GM12878 (cell line): ENCODE measurements around the gene IFRD1. TPM values are rescaled to one million over a fixed set of nuclear protein-coding genes. Genes with fewer than 3 reads are reported as not detected.

ENCODE experiments used
- CREB1 ChIP-seq: IDR thresholded peaks from 2 replicates; pipeline ENCODE4 v1.6.1; 2012; ENCODE audit warnings: low read depth, mild to moderate bottlenecking, inconsistent platforms
- GATAD2B ChIP-seq: fragments of 450-650 bp; conservative IDR thresholded peaks from 2 replicates; pipeline ENCODE4 v1.6.1; 2017; ENCODE audit warnings: low read depth, mild to moderate bottlenecking, moderate library complexity
- HDAC6 ChIP-seq: fragments of 200-600 bp; sonication (generic); IDR thresholded peaks from one replicate; pipeline ENCODE4 v1.8.0; 2017; ENCODE audit warnings: antibody characterized with exemption; ENCODE audit not compliant: unreplicated experiment
- KLF5 ChIP-seq: fragments of 450-650 bp; IDR thresholded peaks from 2 replicates; pipeline ENCODE4 v1.6.1; 2014; ENCODE audit warnings: mild to moderate bottlenecking; ENCODE audit not compliant: partially characterized antibody
- MEF2B ChIP-seq: fragments of 450-650 bp; IDR thresholded peaks from 2 replicates; pipeline ENCODE4 v1.6.1; 2018; ENCODE audit warnings: mild to moderate bottlenecking, moderate library complexity; ENCODE audit not compliant: partially characterized antibody, poor library complexity, severe bottlenecking
- MXI1 ChIP-seq: fragments of 150-350 bp; IDR thresholded peaks from 2 replicates; pipeline ENCODE4 v1.6.1; 2011; ENCODE audit warnings: low read depth, mild to moderate bottlenecking, inconsistent platforms, low read length, improper control_type of control experiment
- NR2C1 ChIP-seq: fragments of 450-650 bp; IDR thresholded peaks from 2 replicates; pipeline ENCODE4 v1.6.1; 2017; ENCODE audit warnings: antibody characterized with exemption, mild to moderate bottlenecking, moderate library complexity
- NRF1 ChIP-seq: conservative IDR thresholded peaks from 2 replicates; pipeline ENCODE4 v1.6.1; 2011; ENCODE audit warnings: mild to moderate bottlenecking, low read depth, low read length, improper control_type of control experiment
- POLR2A ChIP-seq: IDR thresholded peaks from 2 replicates; pipeline ENCODE4 v1.6.1; 2011; ENCODE audit warnings: low read depth, mild to moderate bottlenecking, low read length
- SRF ChIP-seq, 2 experiments: IDR thresholded peaks; 2 replicates each; pipeline ENCODE4 v1.6.1; 2011; ENCODE audit warnings: low read depth in 2 of 2, low read length in 2 of 2, mild to moderate bottlenecking in 1 of 2, moderate library complexity in 1 of 2
- YY1 ChIP-seq: IDR thresholded peaks from 2 replicates; pipeline ENCODE4 v1.6.1; 2011; ENCODE audit warnings: low read depth, mild to moderate bottlenecking, low read length
- polyA plus RNA-seq, 11 experiments: library from polyadenylated mRNA; depleted of rRNA in 4 of 11; unstranded in 6 of 11; stranded (reverse) in 5 of 11; fragments of >200 nt; fragmentation: Nextera tagmentation in 4 of 11; fragmentation: Illumina TruSeq in 1 of 11; extraction: Ambion mirVana in 4 of 11; extraction: Trizol in 1 of 11; gene quantifications; 1 replicate in 1 of 11; 2 replicates in 10 of 11; pipeline versions ENCODE4 v1.2.1 to v1.2.3, GENCODE V29; 2011 to 2016; ENCODE audit warnings: inconsistent platforms in 2 of 11, missing spikeins in 2 of 11, low read depth in 1 of 11
- total RNA-seq, 4 experiments: library from RNA; depleted of rRNA in 3 of 4; stranded (reverse); fragments of >200 nt in 3 of 4; fragmentation: Illumina TruSeq in 1 of 4; extraction: Trizol in 1 of 4; gene quantifications; 2 replicates each; pipeline versions ENCODE4 v1.2.1 to v1.2.3, GENCODE V29; 2013 to 2021
- TF ChIP-seq, protein P1 (sequence below): fragments of 450-650 bp; IDR thresholded peaks from 2 replicates; pipeline ENCODE4 v1.6.1; 2018; ENCODE audit warnings: mild to moderate bottlenecking, low read depth, moderate library complexity; ENCODE audit not compliant: partially characterized antibody
- TF ChIP-seq, protein P2 (sequence below): IDR thresholded peaks from 2 replicates; pipeline ENCODE4 v1.6.1; 2011; ENCODE audit warnings: low read depth, mild to moderate bottlenecking, low read length, moderate library complexity, borderline replicate concordance; ENCODE audit errors: extremely low read depth
- TF ChIP-seq, protein P3 (sequence below): fragments of 450-650 bp; IDR thresholded peaks from 2 replicates; pipeline ENCODE4 v1.6.1; 2017; ENCODE audit warnings: mild to moderate bottlenecking
- TF ChIP-seq, protein P4 (sequence below): fragments of 450-650 bp; formaldehyde crosslinking; IDR thresholded peaks from 2 replicates; pipeline ENCODE4 v1.4.0; 2020; ENCODE audit warnings: mild to moderate bottlenecking, moderate library complexity
- TF ChIP-seq, protein P5 (sequence below): IDR thresholded peaks from 2 replicates; pipeline ENCODE4 v1.6.1; 2012; ENCODE audit warnings: mild to moderate bottlenecking, low read depth, low read length

IFRD1 gene
- total and polyA plus RNA-seq, 10 of the 15 experiments (the other 5 are each of a cell fraction or from before 2014, with no cell fraction given) = 9.6 to 31.1 (median 19.9) TPM

DNA sequence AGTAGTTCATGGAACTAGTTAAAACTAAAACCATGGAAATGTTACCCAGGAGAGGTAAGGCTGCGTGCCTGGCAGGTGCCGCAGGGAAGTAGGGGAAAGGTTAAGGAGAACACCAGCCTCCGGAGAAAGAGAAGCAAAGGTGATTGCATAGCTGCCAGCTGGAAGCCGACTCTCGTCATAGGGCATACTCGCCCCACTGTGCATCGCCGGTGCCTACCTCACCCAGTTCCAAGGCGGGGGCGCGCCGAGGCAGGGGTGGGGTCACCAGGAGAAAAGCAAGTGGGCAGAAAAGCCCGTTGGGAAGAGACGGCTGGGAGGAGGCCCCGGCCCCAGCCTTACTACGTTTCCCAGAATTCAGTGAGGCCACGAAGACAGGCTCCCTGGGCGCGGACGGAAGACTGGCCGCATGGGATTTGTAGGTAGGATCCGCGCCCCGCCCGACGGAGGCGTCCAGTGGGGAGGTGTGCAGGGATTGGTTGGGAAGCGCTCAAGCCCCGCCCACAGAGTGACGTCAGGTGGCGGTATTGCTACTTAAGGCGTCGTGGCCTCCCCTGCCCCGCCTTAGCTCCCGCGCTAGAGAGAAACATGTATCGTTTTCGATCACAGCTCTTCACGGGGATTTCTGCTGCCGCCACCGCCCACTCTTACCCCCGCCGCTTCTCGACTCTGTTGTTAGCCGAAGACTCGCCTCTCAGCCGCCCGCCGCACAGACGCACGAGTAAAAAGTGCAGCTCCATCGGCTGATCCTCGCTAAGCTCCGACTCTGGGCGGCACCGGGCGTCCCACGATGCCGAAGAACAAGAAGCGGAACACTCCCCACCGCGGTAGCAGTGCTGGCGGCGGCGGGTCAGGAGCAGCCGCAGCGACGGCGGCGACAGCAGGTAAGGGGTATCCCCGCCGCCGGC, at the start of gene IFRD1 (continued):
- TF ChIP-seq, protein P1, sequence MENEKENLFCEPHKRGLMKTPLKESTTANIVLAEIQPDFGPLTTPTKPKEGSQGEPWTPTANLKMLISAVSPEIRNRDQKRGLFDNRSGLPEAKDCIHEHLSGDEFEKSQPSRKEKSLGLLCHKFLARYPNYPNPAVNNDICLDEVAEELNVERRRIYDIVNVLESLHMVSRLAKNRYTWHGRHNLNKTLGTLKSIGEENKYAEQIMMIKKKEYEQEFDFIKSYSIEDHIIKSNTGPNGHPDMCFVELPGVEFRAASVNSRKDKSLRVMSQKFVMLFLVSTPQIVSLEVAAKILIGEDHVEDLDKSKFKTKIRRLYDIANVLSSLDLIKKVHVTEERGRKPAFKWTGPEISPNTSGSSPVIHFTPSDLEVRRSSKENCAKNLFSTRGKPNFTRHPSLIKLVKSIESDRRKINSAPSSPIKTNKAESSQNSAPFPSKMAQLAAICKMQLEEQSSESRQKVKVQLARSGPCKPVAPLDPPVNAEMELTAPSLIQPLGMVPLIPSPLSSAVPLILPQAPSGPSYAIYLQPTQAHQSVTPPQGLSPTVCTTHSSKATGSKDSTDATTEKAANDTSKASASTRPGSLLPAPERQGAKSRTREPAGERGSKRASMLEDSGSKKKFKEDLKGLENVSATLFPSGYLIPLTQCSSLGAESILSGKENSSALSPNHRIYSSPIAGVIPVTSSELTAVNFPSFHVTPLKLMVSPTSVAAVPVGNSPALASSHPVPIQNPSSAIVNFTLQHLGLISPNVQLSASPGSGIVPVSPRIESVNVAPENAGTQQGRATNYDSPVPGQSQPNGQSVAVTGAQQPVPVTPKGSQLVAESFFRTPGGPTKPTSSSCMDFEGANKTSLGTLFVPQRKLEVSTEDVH = peak; percentile 63
- TF ChIP-seq, protein P2, sequence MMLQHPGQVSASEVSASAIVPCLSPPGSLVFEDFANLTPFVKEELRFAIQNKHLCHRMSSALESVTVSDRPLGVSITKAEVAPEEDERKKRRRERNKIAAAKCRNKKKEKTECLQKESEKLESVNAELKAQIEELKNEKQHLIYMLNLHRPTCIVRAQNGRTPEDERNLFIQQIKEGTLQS = no peak
- TF ChIP-seq POLR2A = peak; percentile 98
- TF ChIP-seq MEF2B = peak; percentile 25
- no peak for TF ChIP-seq SRF (IDR thresholded peaks at IDR 0.05; ENCODE audit: low read depth in 2 of 2, low read length in 2 of 2)
- TF ChIP-seq NRF1 = no peak
- TF ChIP-seq NR2C1 = peak; percentile 18; the same call in 1 of the 2 replicates
- peak; percentile 95 for TF ChIP-seq CREB1
- TF ChIP-seq, protein P3, sequence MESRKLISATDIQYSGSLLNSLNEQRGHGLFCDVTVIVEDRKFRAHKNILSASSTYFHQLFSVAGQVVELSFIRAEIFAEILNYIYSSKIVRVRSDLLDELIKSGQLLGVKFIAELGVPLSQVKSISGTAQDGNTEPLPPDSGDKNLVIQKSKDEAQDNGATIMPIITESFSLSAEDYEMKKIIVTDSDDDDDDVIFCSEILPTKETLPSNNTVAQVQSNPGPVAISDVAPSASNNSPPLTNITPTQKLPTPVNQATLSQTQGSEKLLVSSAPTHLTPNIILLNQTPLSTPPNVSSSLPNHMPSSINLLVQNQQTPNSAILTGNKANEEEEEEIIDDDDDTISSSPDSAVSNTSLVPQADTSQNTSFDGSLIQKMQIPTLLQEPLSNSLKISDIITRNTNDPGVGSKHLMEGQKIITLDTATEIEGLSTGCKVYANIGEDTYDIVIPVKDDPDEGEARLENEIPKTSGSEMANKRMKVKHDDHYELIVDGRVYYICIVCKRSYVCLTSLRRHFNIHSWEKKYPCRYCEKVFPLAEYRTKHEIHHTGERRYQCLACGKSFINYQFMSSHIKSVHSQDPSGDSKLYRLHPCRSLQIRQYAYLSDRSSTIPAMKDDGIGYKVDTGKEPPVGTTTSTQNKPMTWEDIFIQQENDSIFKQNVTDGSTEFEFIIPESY = no peak
- TF ChIP-seq GATAD2B = no peak; the same call in 1 of the 2 replicates
- peak; percentile 82 for TF ChIP-seq HDAC6
- TF ChIP-seq, protein P4, sequence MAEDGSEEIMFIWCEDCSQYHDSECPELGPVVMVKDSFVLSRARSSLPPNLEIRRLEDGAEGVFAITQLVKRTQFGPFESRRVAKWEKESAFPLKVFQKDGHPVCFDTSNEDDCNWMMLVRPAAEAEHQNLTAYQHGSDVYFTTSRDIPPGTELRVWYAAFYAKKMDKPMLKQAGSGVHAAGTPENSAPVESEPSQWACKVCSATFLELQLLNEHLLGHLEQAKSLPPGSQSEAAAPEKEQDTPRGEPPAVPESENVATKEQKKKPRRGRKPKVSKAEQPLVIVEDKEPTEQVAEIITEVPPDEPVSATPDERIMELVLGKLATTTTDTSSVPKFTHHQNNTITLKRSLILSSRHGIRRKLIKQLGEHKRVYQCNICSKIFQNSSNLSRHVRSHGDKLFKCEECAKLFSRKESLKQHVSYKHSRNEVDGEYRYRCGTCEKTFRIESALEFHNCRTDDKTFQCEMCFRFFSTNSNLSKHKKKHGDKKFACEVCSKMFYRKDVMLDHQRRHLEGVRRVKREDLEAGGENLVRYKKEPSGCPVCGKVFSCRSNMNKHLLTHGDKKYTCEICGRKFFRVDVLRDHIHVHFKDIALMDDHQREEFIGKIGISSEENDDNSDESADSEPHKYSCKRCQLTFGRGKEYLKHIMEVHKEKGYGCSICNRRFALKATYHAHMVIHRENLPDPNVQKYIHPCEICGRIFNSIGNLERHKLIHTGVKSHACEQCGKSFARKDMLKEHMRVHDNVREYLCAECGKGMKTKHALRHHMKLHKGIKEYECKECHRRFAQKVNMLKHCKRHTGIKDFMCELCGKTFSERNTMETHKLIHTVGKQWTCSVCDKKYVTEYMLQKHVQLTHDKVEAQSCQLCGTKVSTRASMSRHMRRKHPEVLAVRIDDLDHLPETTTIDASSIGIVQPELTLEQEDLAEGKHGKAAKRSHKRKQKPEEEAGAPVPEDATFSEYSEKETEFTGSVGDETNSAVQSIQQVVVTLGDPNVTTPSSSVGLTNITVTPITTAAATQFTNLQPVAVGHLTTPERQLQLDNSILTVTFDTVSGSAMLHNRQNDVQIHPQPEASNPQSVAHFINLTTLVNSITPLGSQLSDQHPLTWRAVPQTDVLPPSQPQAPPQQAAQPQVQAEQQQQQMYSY (CRISPR knock-in tag) = no peak
- TF ChIP-seq, protein P5, sequence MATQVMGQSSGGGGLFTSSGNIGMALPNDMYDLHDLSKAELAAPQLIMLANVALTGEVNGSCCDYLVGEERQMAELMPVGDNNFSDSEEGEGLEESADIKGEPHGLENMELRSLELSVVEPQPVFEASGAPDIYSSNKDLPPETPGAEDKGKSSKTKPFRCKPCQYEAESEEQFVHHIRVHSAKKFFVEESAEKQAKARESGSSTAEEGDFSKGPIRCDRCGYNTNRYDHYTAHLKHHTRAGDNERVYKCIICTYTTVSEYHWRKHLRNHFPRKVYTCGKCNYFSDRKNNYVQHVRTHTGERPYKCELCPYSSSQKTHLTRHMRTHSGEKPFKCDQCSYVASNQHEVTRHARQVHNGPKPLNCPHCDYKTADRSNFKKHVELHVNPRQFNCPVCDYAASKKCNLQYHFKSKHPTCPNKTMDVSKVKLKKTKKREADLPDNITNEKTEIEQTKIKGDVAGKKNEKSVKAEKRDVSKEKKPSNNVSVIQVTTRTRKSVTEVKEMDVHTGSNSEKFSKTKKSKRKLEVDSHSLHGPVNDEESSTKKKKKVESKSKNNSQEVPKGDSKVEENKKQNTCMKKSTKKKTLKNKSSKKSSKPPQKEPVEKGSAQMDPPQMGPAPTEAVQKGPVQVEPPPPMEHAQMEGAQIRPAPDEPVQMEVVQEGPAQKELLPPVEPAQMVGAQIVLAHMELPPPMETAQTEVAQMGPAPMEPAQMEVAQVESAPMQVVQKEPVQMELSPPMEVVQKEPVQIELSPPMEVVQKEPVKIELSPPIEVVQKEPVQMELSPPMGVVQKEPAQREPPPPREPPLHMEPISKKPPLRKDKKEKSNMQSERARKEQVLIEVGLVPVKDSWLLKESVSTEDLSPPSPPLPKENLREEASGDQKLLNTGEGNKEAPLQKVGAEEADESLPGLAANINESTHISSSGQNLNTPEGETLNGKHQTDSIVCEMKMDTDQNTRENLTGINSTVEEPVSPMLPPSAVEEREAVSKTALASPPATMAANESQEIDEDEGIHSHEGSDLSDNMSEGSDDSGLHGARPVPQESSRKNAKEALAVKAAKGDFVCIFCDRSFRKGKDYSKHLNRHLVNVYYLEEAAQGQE = no peak
- TF ChIP-seq KLF5 = peak; percentile 83
- TF ChIP-seq YY1 = 0 out of 2 replicates have a peak, but pooled peaks have one; percentile 19
- no peak for TF ChIP-seq MXI1
